H1 (cell line): Measurements from ENCODE around the gene NFASC.

Source experiments
- BACH1 ChIP-seq: IDR thresholded peaks from 2 replicates; pipeline ENCODE4 v1.6.1; 2012; ENCODE audit warnings: low read length, improper control_type of control experiment
- CEBPB ChIP-seq: IDR thresholded peaks from 2 replicates; pipeline ENCODE4 v1.6.1; 2012; ENCODE audit warnings: low read depth, low read length
- EZH2 ChIP-seq: fragments of 200-600 bp; sonication (generic); IDR thresholded peaks from 2 replicates; pipeline ENCODE4 v1.7.1; 2012; ENCODE audit warnings: low read depth, mild to moderate bottlenecking, moderate library complexity, low read length, inconsistent platforms; ENCODE audit not compliant: severe bottlenecking
- POLR2A ChIP-seq, 2 experiments: IDR thresholded peaks; 1 replicate in 1 of 2; 2 replicates in 1 of 2; pipeline ENCODE4 v1.6.1; 2011; ENCODE audit warnings: low read depth in 2 of 2, low read length in 2 of 2, mild to moderate bottlenecking in 2 of 2; ENCODE audit errors: control extremely low read depth in 1 of 2
- RFX5 ChIP-seq: IDR thresholded peaks from 2 replicates; pipeline ENCODE4 v1.6.1; 2011; ENCODE audit warnings: low read depth, low read length, improper control_type of control experiment, borderline replicate concordance
- SIN3A ChIP-seq, 2 experiments: IDR thresholded peaks in 1 of 2; conservative IDR thresholded peaks in 1 of 2; 2 replicates each; pipeline ENCODE4 v1.6.1; 2011 to 2012; ENCODE audit warnings: low read length in 2 of 2, improper control_type of control experiment in 1 of 2, low read depth in 1 of 2, mild to moderate bottlenecking in 1 of 2
- SIRT6 ChIP-seq: IDR thresholded peaks from one replicate; pipeline ENCODE4 v1.7.1; 2012; ENCODE audit warnings: low read length, inconsistent platforms
- SP4 ChIP-seq: IDR thresholded peaks from 2 replicates; pipeline ENCODE4 v1.6.1; 2012; ENCODE audit warnings: low read length, inconsistent platforms
- TF ChIP-seq, protein P1 (sequence below), 3 experiments: IDR thresholded peaks; 1 replicate in 2 of 3; 2 replicates in 1 of 3; pipeline versions ENCODE4 v1.5.1 to v1.6.1; 2011; ENCODE audit warnings: low read length in 3 of 3, mild to moderate bottlenecking in 3 of 3, inconsistent platforms in 2 of 3, low read depth in 1 of 3, moderate library complexity in 1 of 3; ENCODE audit not compliant: insufficient read depth in 1 of 3; ENCODE audit errors: control extremely low read depth in 1 of 3

DNA sequence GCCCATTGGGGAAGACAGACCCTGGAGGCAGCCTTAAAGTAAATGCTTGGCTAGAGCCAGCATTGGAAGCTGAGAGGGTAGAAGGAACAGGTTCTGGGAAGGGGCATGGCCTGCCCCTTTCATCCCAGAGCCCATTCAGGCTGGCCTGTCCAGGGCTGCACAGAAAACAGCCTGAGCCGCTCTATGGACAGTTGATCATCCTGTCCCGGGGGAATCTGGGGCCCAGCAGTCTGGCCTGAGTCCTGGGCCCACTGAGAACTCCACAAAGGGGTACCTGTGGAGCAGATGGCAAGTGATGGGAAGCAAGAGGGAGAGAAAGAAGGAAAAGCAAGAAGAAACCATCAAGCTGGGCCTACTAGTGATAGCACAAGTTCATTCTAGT lies 200.4 kb downstream of the NFASC start:
- TF ChIP-seq POLR2A (IDR thresholded peaks at IDR 0.05; ENCODE audit: control extremely low read depth in 1 of 2, low read depth in 2 of 2, low read length in 2 of 2): no peak
- TF ChIP-seq SIN3A (conservative IDR thresholded peaks at IDR 0.05 in 1 of 2, IDR thresholded peaks at IDR 0.05 in 1 of 2; ENCODE audit: low read depth in 1 of 2, low read length in 2 of 2): no peak
- no peak for TF ChIP-seq RFX5
- TF ChIP-seq, protein P1, sequence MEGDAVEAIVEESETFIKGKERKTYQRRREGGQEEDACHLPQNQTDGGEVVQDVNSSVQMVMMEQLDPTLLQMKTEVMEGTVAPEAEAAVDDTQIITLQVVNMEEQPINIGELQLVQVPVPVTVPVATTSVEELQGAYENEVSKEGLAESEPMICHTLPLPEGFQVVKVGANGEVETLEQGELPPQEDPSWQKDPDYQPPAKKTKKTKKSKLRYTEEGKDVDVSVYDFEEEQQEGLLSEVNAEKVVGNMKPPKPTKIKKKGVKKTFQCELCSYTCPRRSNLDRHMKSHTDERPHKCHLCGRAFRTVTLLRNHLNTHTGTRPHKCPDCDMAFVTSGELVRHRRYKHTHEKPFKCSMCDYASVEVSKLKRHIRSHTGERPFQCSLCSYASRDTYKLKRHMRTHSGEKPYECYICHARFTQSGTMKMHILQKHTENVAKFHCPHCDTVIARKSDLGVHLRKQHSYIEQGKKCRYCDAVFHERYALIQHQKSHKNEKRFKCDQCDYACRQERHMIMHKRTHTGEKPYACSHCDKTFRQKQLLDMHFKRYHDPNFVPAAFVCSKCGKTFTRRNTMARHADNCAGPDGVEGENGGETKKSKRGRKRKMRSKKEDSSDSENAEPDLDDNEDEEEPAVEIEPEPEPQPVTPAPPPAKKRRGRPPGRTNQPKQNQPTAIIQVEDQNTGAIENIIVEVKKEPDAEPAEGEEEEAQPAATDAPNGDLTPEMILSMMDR (IDR thresholded peaks at IDR 0.05; ENCODE audit: control extremely low read depth in 1 of 3, insufficient read depth in 1 of 3, low read depth in 1 of 3, low read length in 3 of 3): no peak
- TF ChIP-seq CEBPB: no peak
- no peak for TF ChIP-seq EZH2
- no peak for TF ChIP-seq SIRT6
- TF ChIP-seq SP4: no peak
- no peak for TF ChIP-seq BACH1
